K562 (cell line): ENCODE measurements around the gene MINDY3.

ENCODE experiments used
- CHD2 ChIP-seq: IDR thresholded peaks from 2 replicates; pipeline ENCODE4 v1.6.1; 2011; ENCODE audit warnings: low read depth, low read length
- CREB1 ChIP-seq, 2 experiments: sonication (generic) in 1 of 2; formaldehyde crosslinking in 1 of 2; IDR thresholded peaks; 2 replicates each; pipeline versions ENCODE4 v1.6.1 to v1.8.0; 2012 to 2022; ENCODE audit warnings: inconsistent platforms in 1 of 2, mild to moderate bottlenecking in 1 of 2, missing genetic modification reagents in 1 of 2, moderate library complexity in 1 of 2
- GABPA ChIP-seq: fragments of 200-800 bp; sonication (Bioruptor generic); conservative IDR thresholded peaks from 2 replicates; pipeline ENCODE4 v1.6.1; 2016; ENCODE audit warnings: low read depth, missing genetic modification characterization, missing compliant biosample characterization
- NR1H2 ChIP-seq: sonication (generic); formaldehyde crosslinking; IDR thresholded peaks from 2 replicates; pipeline ENCODE4 v1.4.0; 2020; ENCODE audit warnings: mild to moderate bottlenecking, missing genetic modification reagents
- SRSF3 ChIP-seq: fragments of 200-400 bp; formaldehyde crosslinking; IDR thresholded peaks from 2 replicates; pipeline ENCODE4 v1.6.1; 2016; ENCODE audit warnings: mild to moderate bottlenecking, low read length, moderate library complexity; ENCODE audit not compliant: insufficient read depth
- TCF7L2 ChIP-seq: fragments of 150-350 bp; IDR thresholded peaks from 2 replicates; pipeline ENCODE4 v1.6.1; 2016; ENCODE audit warnings: low read depth, mild to moderate bottlenecking, low read length, moderate library complexity
- ZNF239 ChIP-seq: fragments of 250-450 bp; sonication (Bioruptor Pico); IDR thresholded peaks from 2 replicates; pipeline ENCODE4 v1.4.0; 2020; ENCODE audit warnings: mild to moderate bottlenecking
- ZNF263 ChIP-seq: sonication (generic); formaldehyde crosslinking; IDR thresholded peaks from 2 replicates; pipeline ENCODE4 v1.8.0; 2022; ENCODE audit warnings: mild to moderate bottlenecking, missing genetic modification reagents, borderline replicate concordance
- TF ChIP-seq, protein P1 (sequence below): fragments of 450-650 bp; IDR thresholded peaks from 2 replicates; pipeline ENCODE4 v1.6.1; 2016; ENCODE audit warnings: low read depth
- TF ChIP-seq, protein P2 (sequence below): fragments of 250-450 bp; sonication (Bioruptor Pico); IDR thresholded peaks from 2 replicates; pipeline ENCODE4 v1.8.0; 2022; ENCODE audit warnings: moderate library complexity, mild to moderate bottlenecking, inconsistent platforms

DNA sequence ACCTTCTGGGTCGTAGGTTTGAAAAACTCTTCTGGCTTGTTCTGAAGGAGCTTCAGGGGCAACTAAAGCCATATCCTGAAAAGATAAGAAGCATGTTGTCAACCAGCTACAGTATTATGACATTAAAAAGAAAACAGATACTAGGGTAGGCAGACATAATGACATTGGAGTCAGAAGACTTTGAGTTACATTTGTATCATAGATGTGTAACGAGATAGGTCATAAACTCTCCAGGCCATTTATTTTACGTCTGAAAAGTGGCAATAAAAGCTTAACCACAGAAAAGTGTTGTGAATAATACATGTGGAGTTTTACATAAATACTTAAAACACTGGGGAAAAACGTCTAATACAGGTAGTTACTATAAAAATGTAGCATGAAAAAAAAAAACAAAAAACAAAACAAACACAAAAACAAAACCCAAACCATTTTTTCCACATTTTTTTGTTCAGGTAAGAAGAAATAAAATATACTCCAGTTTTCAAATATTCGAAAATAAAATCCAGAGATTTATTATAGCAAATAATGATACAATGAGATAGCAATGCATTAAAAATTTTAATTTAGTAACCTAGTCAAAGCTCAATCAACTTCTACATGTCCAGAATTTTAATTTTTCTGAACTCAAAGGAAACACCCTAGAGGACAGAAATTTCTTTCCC is 64.1 kb downstream of the MINDY3 start:
- TF ChIP-seq, protein P1, sequence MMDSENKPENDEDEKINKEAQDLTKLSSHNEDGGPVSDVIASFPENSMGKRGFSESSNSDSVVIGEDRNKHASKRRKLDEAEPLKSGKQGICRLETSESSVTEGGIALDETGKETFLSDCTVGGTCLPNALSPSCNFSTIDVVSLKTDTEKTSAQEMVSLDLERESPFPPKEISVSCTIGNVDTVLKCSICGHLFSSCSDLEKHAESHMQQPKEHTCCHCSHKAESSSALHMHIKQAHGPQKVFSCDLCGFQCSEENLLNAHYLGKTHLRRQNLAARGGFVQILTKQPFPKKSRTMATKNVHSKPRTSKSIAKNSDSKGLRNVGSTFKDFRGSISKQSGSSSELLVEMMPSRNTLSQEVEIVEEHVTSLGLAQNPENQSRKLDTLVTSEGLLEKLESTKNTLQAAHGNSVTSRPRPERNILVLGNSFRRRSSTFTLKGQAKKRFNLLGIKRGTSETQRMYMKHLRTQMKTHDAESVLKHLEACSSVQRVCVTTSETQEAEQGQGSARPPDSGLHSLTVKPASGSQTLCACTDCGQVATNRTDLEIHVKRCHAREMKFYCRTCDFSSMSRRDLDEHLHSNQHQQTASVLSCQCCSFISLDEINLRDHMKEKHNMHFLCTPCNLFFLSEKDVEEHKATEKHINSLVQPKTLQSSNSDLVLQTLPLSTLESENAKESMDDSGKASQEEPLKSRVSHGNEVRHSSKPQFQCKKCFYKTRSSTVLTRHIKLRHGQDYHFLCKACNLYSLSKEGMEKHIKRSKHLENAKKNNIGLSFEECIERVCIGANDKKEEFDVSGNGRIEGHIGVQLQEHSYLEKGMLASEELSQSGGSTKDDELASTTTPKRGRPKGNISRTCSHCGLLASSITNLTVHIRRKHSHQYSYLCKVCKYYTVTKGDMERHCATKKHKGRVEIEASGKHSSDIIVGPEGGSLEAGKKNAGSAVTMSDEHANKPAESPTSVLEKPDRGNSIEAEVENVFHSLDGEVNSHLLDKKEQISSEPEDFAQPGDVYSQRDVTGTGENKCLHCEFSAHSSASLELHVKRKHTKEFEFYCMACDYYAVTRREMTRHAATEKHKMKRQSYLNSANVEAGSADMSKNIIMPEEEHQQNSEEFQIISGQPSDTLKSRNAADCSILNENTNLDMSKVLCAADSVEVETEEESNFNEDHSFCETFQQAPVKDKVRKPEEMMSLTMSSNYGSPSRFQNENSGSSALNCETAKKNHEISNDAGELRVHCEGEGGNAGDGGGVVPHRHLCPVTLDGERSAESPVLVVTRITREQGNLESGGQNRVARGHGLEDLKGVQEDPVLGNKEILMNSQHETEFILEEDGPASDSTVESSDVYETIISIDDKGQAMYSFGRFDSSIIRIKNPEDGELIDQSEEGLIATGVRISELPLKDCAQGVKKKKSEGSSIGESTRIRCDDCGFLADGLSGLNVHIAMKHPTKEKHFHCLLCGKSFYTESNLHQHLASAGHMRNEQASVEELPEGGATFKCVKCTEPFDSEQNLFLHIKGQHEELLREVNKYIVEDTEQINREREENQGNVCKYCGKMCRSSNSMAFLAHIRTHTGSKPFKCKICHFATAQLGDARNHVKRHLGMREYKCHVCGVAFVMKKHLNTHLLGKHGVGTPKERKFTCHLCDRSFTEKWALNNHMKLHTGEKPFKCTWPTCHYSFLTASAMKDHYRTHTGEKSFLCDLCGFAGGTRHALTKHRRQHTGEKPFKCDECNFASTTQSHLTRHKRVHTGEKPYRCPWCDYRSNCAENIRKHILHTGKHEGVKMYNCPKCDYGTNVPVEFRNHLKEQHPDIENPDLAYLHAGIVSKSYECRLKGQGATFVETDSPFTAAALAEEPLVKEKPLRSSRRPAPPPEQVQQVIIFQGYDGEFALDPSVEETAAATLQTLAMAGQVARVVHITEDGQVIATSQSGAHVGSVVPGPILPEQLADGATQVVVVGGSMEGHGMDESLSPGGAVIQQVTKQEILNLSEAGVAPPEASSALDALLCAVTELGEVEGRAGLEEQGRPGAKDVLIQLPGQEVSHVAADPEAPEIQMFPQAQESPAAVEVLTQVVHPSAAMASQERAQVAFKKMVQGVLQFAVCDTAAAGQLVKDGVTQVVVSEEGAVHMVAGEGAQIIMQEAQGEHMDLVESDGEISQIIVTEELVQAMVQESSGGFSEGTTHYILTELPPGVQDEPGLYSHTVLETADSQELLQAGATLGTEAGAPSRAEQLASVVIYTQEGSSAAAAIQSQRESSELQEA, result no peak
- TF ChIP-seq CREB1 (IDR thresholded peaks at IDR 0.05), result no peak
- no peak for TF ChIP-seq CREB1 (CRISPR knock-in tag; IDR thresholded peaks at IDR 0.05)
- TF ChIP-seq ZNF239 (CRISPR knock-in tag), result no peak
- TF ChIP-seq, protein P2, sequence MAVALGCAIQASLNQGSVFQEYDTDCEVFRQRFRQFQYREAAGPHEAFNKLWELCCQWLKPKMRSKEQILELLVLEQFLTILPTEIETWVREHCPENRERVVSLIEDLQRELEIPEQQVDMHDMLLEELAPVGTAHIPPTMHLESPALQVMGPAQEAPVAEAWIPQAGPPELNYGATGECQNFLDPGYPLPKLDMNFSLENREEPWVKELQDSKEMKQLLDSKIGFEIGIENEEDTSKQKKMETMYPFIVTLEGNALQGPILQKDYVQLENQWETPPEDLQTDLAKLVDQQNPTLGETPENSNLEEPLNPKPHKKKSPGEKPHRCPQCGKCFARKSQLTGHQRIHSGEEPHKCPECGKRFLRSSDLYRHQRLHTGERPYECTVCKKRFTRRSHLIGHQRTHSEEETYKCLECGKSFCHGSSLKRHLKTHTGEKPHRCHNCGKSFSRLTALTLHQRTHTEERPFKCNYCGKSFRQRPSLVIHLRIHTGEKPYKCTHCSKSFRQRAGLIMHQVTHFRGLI (CRISPR knock-in tag), result no peak
- TF ChIP-seq GABPA (tag), result no peak
- TF ChIP-seq TCF7L2, result no peak
- no peak for TF ChIP-seq CHD2
- no peak for TF ChIP-seq SRSF3
- TF ChIP-seq ZNF263, result no peak
- no peak for TF ChIP-seq NR1H2
